Astrocyte of the cerebellum (primary cell): ENCODE results near the gene OR2M5.

Source experiments
- DNase-seq: peaks from one replicate; pipeline ENCODE4 v3.0.0-alpha.2; 2011; ENCODE audit warnings: low read depth
- H3K4me3 ChIP-seq: 2 replicates; pipeline ENCODE4 v1.5.1; 2011; ENCODE audit warnings: mild to moderate bottlenecking, low read depth, low read length, moderate library complexity
- in situ Hi-C: cut with HindIII; loops from 2 replicates; pipeline ENCODE4 v1.10.0; 2017; ENCODE audit warnings: low sequenced_read_pairs
- TF ChIP-seq, protein P1 (sequence below): IDR thresholded peaks from 2 replicates; pipeline ENCODE4 v1.5.1; 2012; ENCODE audit warnings: low read length, low read depth, moderate library complexity, mild to moderate bottlenecking; ENCODE audit errors: missing control alignments

Gene OR2M5

DNA sequence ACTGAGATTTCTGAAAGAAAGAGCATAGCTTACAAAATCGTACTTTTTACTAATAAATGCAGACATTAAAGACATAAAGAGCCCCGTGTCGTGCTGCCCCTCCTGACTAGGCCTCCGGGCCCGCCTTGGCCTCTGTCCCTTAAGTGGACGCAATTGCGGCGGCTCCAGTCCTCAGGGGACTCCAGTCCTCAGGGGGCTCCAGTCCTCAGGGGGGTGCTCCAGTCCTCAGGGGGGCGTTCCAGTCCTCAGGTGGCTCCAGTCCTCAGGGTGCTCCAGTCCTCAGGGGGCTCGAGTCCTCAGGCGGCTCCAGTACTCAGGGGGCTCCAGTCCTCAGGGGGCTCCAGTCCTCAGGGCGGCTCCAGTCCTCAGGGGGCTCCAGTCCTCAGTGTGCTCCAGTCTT lies 19.1 kb downstream of the OR2M5 start:
- TF ChIP-seq, protein P1, sequence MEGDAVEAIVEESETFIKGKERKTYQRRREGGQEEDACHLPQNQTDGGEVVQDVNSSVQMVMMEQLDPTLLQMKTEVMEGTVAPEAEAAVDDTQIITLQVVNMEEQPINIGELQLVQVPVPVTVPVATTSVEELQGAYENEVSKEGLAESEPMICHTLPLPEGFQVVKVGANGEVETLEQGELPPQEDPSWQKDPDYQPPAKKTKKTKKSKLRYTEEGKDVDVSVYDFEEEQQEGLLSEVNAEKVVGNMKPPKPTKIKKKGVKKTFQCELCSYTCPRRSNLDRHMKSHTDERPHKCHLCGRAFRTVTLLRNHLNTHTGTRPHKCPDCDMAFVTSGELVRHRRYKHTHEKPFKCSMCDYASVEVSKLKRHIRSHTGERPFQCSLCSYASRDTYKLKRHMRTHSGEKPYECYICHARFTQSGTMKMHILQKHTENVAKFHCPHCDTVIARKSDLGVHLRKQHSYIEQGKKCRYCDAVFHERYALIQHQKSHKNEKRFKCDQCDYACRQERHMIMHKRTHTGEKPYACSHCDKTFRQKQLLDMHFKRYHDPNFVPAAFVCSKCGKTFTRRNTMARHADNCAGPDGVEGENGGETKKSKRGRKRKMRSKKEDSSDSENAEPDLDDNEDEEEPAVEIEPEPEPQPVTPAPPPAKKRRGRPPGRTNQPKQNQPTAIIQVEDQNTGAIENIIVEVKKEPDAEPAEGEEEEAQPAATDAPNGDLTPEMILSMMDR = no peak
- no peak for DNase-seq
- in situ Hi-C loops = no loop called here
- no peak overlapping the region for H3K4me3 ChIP-seq

GRCh38 chr1:248165186-248165585 lies 20.2 kb downstream of the OR2M5 start:
- in situ Hi-C loops = no loop called here
- no peak overlapping the region for H3K4me3 ChIP-seq
- TF ChIP-seq, protein P1 = no peak

DNA sequence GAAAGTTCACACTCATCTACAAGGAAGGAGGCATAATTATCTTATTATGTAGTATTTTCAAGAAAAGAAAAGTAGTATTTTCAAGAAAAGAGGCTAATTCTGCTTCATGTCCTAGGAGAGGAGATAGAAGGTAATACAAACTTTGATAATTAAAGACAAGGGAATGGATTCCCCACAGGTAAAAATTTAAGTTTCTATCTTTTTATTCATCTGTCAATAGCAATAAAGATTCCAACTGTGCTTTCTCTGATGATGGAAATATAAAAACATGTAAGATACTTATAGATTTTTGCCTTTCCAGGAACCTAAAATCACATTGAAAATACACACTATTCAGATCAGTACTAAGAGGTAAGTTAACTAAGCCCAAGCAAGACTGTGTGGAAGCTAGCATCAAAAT lies 29.6 kb downstream of the OR2M5 start, which contains the start of gene OR2M2:
OR2M2 (plus strand) TSS at position 301 of the 400 bp plus-strand sequence. CDS start 5,165 bp downstream, outside the sequence.
- in situ Hi-C loops = no loop called here
- TF ChIP-seq, protein P1 = no peak
- no peak within 1 kb of the TSS for H3K4me3 ChIP-seq

More at GRCh38 chr1:248165186-248165585, 20.2 kb downstream of the OR2M5 start:
- no peak for DNase-seq

GRCh38 chr1:248183996-248184395 lies 39.0 kb downstream of the OR2M5 start:
- DNase-seq = no peak
- H3K4me3 ChIP-seq = no peak overlapping the region
- in situ Hi-C loops = no loop called here
- TF ChIP-seq, protein P1 = no peak

More for the DNA sequence above, 29.6 kb downstream of the OR2M5 start, which contains the start of gene OR2M2:
- DNase-seq = no peak

GRCh38 chr1:248187363-248187762 lies 42.4 kb downstream of the OR2M5 start:
- H3K4me3 ChIP-seq = no peak overlapping the region
- no peak for DNase-seq
- TF ChIP-seq, protein P1 = no peak
- in situ Hi-C loops = no loop called here

DNA sequence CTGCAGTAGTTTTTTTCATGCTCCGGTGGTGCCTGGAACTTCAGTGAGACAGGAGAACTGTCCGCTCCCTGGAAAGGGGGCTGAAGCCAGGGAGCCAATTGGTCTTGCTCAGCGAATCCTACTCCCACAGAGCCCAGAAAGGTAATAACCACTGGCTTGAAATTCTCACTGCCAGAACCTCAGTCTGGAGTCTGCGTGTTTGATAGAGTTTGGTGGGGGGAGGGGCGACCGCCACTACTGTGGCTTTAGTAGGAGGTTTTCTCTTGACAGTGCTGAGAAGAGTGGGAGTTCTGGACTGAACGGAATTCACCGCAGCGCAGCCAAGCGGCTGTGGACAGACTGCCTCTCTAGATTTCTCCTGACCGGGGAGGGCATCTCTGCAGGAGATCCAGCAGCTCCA lies 44.1 kb downstream of the OR2M5 start:
- TF ChIP-seq, protein P1 = no peak
- in situ Hi-C loops = no loop called here
- no peak for DNase-seq
- H3K4me3 ChIP-seq = no peak overlapping the region
